GM23338 (cell line): ENCODE data around the gene KIAA0513. TPM values are rescaled to one million over a fixed set of nuclear protein-coding genes. Genes with fewer than 3 reads are reported as not detected.

Source experiments
- ATAC-seq: fragments of 200-7000 bp; cut with Tn5 transposase; 3 replicates; pipeline ENCODE4 v1.9.1; 2020
- DNase-seq: peaks from one replicate; pipeline ENCODE4 v3.0.0-alpha.2; 2015; ENCODE audit warnings: low spot score
- H2AFZ ChIP-seq: fragments of 200-600 bp; sonication (generic); 2 replicates; pipeline ENCODE4 v1.8.0; 2016; ENCODE audit warnings: antibody characterized with exemption, mild to moderate bottlenecking, moderate library complexity
- H3F3A ChIP-seq: fragments of 200-600 bp; sonication (generic); replicated peaks from 2 replicates; pipeline ENCODE4 v1.8.0; 2017; ENCODE audit warnings: antibody characterized with exemption, mixed run types, low read depth
- H3K27ac ChIP-seq: fragments of 200-600 bp; sonication (generic); 2 replicates; pipeline ENCODE4 v1.6.1; 2016; ENCODE audit warnings: low read depth
- H3K27me3 ChIP-seq: fragments of 200-600 bp; sonication (generic); 2 replicates; pipeline ENCODE4 v1.8.0; 2016; ENCODE audit warnings: mild to moderate bottlenecking, mixed run types, moderate library complexity; ENCODE audit not compliant: insufficient read depth
- H3K36me3 ChIP-seq: fragments of 200-600 bp; sonication (generic); 2 replicates; pipeline ENCODE4 v1.8.0; 2016; ENCODE audit warnings: mild to moderate bottlenecking; ENCODE audit not compliant: insufficient read depth
- H3K4me1 ChIP-seq: fragments of 200-600 bp; sonication (generic); 2 replicates; pipeline ENCODE4 v1.8.0; 2016; ENCODE audit warnings: mild to moderate bottlenecking, moderate library complexity; ENCODE audit not compliant: insufficient read depth
- H3K4me2 ChIP-seq: fragments of 200-600 bp; sonication (generic); 2 replicates; pipeline ENCODE4 v1.7.1; 2017; ENCODE audit warnings: mixed run types
- H3K4me3 ChIP-seq: fragments of 200-600 bp; sonication (generic); 2 replicates; pipeline ENCODE4 v1.6.1; 2016; ENCODE audit warnings: mixed run types
- H3K79me2 ChIP-seq: fragments of 200-600 bp; sonication (generic); replicated peaks from 2 replicates; pipeline ENCODE4 v1.8.0; 2017; ENCODE audit warnings: mild to moderate bottlenecking; ENCODE audit not compliant: insufficient read depth
- H3K9me2 ChIP-seq: fragments of 200-600 bp; sonication (generic); 2 replicates; pipeline ENCODE4 v1.8.0; 2017; ENCODE audit not compliant: insufficient read depth
- H4K20me1 ChIP-seq: fragments of 200-600 bp; sonication (generic); replicated peaks from 2 replicates; pipeline ENCODE4 v1.8.0; 2017; ENCODE audit warnings: mild to moderate bottlenecking; ENCODE audit not compliant: insufficient read depth
- H3K27ac Mint-ChIP-seq: 2 replicates; pipeline ENCODE4 v1.8.0; 2020; ENCODE audit warnings: inconsistent platforms, mild to moderate bottlenecking, moderate library complexity, mixed read lengths
- H3K27me3 Mint-ChIP-seq: 3 replicates; pipeline ENCODE4 v1.8.0; 2022; ENCODE audit warnings: low read depth, mild to moderate bottlenecking, moderate library complexity, mixed read lengths, inconsistent platforms; ENCODE audit not compliant: insufficient read depth, poor library complexity
- H3K36me3 Mint-ChIP-seq: 3 replicates; pipeline ENCODE4 v1.8.0; 2021; ENCODE audit warnings: low read depth, mild to moderate bottlenecking, inconsistent platforms, moderate library complexity, mixed read lengths
- H3K4me1 Mint-ChIP-seq: 3 replicates; pipeline ENCODE4 v1.8.0; 2020; ENCODE audit warnings: mild to moderate bottlenecking, inconsistent platforms, mixed read lengths
- H3K4me3 Mint-ChIP-seq: 3 replicates; pipeline ENCODE4 v1.8.0; 2021; ENCODE audit warnings: moderate library complexity, mild to moderate bottlenecking, inconsistent platforms, mixed read lengths
- H3K9me3 Mint-ChIP-seq: 3 replicates; pipeline ENCODE4 v1.8.0; 2020; ENCODE audit warnings: moderate library complexity, mild to moderate bottlenecking, inconsistent platforms, mixed read lengths
- CREB1 ChIP-seq: fragments of 250-450 bp; sonication (Bioruptor Pico); IDR thresholded peaks from 2 replicates; pipeline ENCODE4 v1.5.0; 2020; ENCODE audit warnings: low read depth, mild to moderate bottlenecking, moderate library complexity
- EZH2 ChIP-seq: fragments of 200-600 bp; sonication (generic); IDR thresholded peaks from one replicate; pipeline ENCODE4 v1.8.0; 2017; ENCODE audit warnings: antibody characterized with exemption, mild to moderate bottlenecking, low read depth; ENCODE audit not compliant: unreplicated experiment
- JUNB ChIP-seq: IDR thresholded peaks from one replicate; pipeline ENCODE4 v1.6.1; 2016; ENCODE audit warnings: antibody characterized with exemption; ENCODE audit not compliant: unreplicated experiment
- NANOG ChIP-seq: IDR thresholded peaks from 2 replicates; pipeline ENCODE4 v1.6.1; 2016; ENCODE audit warnings: antibody characterized with exemption, borderline replicate concordance
- POLR2AphosphoS5 ChIP-seq: IDR thresholded peaks from 2 replicates; pipeline ENCODE4 v1.6.1; 2016; ENCODE audit warnings: antibody characterized with exemption, low read depth
- STAT1 ChIP-seq: IDR thresholded peaks from one replicate; pipeline ENCODE4 v1.6.1; 2016; ENCODE audit warnings: antibody characterized with exemption; ENCODE audit not compliant: unreplicated experiment
- ZNF114 ChIP-seq: fragments of 250-450 bp; sonication (Bioruptor Pico); IDR thresholded peaks from 2 replicates; pipeline ENCODE4 v1.5.0; 2020; ENCODE audit warnings: mild to moderate bottlenecking, moderate library complexity
- polyA plus RNA-seq: library from polyadenylated mRNA; unstranded; fragments of >200 nt; fragmentation: Nextera tagmentation; extraction: Ambion mirVana; gene quantifications from 2 replicates; pipeline ENCODE4 v1.2.1, GENCODE V29; 2016
- total RNA-seq: library from RNA; depleted of rRNA; stranded (reverse); fragments of >200 nt; shearing (Covaris generic); gene quantifications from 2 replicates; pipeline ENCODE4 v1.2.3, GENCODE V29; 2014
- TF ChIP-seq, protein P1 (sequence below), 2 experiments: fragments of 200-600 bp in 1 of 2; sonication (generic) in 1 of 2; conservative IDR thresholded peaks; 2 replicates each; pipeline versions ENCODE4 v1.5.1 to v1.6.1; 2016 to 2017; ENCODE audit warnings: antibody characterized with exemption in 2 of 2, low read depth in 2 of 2, mild to moderate bottlenecking in 2 of 2, moderate library complexity in 1 of 2
- TF ChIP-seq, protein P2 (sequence below): IDR thresholded peaks from 2 replicates; pipeline ENCODE4 v1.6.1; 2016; ENCODE audit warnings: antibody characterized with exemption
- TF ChIP-seq, protein P3 (sequence below): fragments of 250-450 bp; sonication (Bioruptor Pico); IDR thresholded peaks from 2 replicates; pipeline ENCODE4 v1.5.0; 2020; ENCODE audit warnings: mild to moderate bottlenecking, moderate library complexity

The KIAA0513 gene
- total and polyA plus RNA-seq, 2 experiments from 2014 or later = 2.1 to 8.7 TPM

DNA sequence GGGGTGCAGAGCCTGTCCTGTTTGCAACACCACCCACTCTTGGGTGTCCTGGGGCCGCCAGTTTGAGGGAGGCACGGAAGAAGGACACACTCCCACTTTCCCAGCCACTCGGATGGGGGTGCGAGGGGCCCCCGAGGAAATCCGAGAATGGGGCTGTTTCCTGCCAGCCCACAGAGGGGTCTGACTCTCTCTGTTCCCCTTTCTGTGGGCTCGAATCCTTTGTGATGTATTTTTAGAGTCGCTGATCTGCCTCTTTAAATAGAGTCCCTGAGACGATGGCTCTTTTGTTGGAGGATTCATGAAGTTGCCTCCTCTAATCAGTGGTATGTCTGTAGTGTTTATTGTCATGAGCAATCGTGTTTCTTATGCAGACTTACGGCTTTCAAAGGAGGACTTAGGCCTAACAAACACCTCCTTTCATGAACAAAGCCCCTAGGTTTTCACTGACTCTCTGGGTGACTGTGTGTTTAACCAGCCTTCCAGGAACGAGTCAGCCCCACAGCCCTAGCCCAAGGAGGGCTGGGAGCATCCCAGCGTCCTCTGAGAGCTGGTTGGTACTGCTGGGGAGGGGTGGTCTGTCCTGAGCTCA is 55.5 kb downstream of the KIAA0513 start:
- H3F3A ChIP-seq = peaks cover 11% of the 10 kb centered on the region
- no peaks in the 10 kb centered on the region for H3K79me2 ChIP-seq
- H3K9me3 Mint-ChIP-seq = no peaks in the 10 kb centered on the region
- H3K36me3 Mint-ChIP-seq = no peaks in the 10 kb centered on the region
- no peaks in the 10 kb centered on the region; the same call in none of the 2 replicates for H4K20me1 ChIP-seq
- TF ChIP-seq NANOG = peak; percentile 91
- TF ChIP-seq, protein P1, sequence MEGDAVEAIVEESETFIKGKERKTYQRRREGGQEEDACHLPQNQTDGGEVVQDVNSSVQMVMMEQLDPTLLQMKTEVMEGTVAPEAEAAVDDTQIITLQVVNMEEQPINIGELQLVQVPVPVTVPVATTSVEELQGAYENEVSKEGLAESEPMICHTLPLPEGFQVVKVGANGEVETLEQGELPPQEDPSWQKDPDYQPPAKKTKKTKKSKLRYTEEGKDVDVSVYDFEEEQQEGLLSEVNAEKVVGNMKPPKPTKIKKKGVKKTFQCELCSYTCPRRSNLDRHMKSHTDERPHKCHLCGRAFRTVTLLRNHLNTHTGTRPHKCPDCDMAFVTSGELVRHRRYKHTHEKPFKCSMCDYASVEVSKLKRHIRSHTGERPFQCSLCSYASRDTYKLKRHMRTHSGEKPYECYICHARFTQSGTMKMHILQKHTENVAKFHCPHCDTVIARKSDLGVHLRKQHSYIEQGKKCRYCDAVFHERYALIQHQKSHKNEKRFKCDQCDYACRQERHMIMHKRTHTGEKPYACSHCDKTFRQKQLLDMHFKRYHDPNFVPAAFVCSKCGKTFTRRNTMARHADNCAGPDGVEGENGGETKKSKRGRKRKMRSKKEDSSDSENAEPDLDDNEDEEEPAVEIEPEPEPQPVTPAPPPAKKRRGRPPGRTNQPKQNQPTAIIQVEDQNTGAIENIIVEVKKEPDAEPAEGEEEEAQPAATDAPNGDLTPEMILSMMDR (conservative IDR thresholded peaks at IDR 0.05; ENCODE audit: low read depth in 2 of 2) = no peak
- TF ChIP-seq, protein P2, sequence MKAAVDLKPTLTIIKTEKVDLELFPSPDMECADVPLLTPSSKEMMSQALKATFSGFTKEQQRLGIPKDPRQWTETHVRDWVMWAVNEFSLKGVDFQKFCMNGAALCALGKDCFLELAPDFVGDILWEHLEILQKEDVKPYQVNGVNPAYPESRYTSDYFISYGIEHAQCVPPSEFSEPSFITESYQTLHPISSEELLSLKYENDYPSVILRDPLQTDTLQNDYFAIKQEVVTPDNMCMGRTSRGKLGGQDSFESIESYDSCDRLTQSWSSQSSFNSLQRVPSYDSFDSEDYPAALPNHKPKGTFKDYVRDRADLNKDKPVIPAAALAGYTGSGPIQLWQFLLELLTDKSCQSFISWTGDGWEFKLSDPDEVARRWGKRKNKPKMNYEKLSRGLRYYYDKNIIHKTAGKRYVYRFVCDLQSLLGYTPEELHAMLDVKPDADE = peak; percentile 37; the same call in 1 of the 2 replicates
- no peak for TF ChIP-seq JUNB
- no peak for TF ChIP-seq ZNF114 (CRISPR knock-in tag)
- no peak for TF ChIP-seq CREB1 (CRISPR knock-in tag)
- TF ChIP-seq STAT1 = no peak
- TF ChIP-seq, protein P3, sequence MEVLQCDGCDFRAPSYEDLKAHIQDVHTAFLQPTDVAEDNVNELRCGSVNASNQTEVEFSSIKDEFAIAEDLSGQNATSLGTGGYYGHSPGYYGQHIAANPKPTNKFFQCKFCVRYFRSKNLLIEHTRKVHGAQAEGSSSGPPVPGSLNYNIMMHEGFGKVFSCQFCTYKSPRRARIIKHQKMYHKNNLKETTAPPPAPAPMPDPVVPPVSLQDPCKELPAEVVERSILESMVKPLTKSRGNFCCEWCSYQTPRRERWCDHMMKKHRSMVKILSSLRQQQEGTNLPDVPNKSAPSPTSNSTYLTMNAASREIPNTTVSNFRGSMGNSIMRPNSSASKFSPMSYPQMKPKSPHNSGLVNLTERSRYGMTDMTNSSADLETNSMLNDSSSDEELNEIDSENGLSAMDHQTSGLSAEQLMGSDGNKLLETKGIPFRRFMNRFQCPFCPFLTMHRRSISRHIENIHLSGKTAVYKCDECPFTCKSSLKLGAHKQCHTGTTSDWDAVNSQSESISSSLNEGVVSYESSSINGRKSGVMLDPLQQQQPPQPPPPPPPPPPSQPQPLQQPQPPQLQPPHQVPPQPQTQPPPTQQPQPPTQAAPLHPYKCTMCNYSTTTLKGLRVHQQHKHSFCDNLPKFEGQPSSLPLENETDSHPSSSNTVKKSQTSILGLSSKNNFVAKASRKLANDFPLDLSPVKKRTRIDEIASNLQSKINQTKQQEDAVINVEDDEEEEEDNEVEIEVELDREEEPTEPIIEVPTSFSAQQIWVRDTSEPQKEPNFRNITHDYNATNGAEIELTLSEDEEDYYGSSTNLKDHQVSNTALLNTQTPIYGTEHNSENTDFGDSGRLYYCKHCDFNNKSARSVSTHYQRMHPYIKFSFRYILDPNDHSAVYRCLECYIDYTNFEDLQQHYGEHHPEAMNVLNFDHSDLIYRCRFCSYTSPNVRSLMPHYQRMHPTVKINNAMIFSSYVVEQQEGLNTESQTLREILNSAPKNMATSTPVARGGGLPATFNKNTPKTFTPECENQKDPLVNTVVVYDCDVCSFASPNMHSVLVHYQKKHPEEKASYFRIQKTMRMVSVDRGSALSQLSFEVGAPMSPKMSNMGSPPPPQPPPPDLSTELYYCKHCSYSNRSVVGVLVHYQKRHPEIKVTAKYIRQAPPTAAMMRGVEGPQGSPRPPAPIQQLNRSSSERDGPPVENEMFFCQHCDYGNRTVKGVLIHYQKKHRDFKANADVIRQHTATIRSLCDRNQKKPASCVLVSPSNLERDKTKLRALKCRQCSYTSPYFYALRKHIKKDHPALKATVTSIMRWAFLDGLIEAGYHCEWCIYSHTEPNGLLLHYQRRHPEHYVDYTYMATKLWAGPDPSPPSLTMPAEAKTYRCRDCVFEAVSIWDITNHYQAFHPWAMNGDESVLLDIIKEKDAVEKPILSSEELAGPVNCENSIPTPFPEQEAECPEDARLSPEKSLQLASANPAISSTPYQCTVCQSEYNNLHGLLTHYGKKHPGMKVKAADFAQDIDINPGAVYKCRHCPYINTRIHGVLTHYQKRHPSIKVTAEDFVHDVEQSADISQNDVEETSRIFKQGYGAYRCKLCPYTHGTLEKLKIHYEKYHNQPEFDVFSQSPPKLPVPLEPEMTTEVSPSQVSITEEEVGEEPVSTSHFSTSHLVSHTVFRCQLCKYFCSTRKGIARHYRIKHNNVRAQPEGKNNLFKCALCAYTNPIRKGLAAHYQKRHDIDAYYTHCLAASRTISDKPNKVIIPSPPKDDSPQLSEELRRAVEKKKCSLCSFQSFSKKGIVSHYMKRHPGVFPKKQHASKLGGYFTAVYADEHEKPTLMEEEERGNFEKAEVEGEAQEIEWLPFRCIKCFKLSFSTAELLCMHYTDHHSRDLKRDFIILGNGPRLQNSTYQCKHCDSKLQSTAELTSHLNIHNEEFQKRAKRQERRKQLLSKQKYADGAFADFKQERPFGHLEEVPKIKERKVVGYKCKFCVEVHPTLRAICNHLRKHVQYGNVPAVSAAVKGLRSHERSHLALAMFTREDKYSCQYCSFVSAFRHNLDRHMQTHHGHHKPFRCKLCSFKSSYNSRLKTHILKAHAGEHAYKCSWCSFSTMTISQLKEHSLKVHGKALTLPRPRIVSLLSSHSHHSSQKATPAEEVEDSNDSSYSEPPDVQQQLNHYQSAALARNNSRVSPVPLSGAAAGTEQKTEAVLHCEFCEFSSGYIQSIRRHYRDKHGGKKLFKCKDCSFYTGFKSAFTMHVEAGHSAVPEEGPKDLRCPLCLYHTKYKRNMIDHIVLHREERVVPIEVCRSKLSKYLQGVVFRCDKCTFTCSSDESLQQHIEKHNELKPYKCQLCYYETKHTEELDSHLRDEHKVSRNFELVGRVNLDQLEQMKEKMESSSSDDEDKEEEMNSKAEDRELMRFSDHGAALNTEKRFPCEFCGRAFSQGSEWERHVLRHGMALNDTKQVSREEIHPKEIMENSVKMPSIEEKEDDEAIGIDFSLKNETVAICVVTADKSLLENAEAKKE (CRISPR knock-in tag) = no peak
- TF ChIP-seq EZH2 = no peak
- TF ChIP-seq POLR2AphosphoS5 = peak; percentile 62
- no peak overlapping the region for H2AFZ ChIP-seq
- DNase-seq = peak; percentile 83
- no peak overlapping the region for H3K27ac Mint-ChIP-seq
- ATAC-seq = peak; percentile 80
- H3K4me3 ChIP-seq = peak overlapping the region; percentile 31; the same call in 1 of the 2 replicates
- H3K27me3 ChIP-seq = peaks cover 41% of the 10 kb centered on the region
- H3K27me3 Mint-ChIP-seq = peaks cover 36% of the 10 kb centered on the region
- H3K4me1 ChIP-seq = peaks cover 31% of the 10 kb centered on the region
- H3K27ac ChIP-seq = no peak overlapping the region
- peak overlapping the region; percentile 67 for H3K4me2 ChIP-seq
- no peaks in the 10 kb centered on the region for H3K9me2 ChIP-seq
- no peaks in the 10 kb centered on the region for H3K36me3 ChIP-seq
- H3K4me1 Mint-ChIP-seq = peaks cover 39% of the 10 kb centered on the region
- H3K4me3 Mint-ChIP-seq = peak overlapping the region; percentile 52
